ENCODE results near the gene PTTG1IP2.

PTTG1IP2 gene

GRCh38 chr7:90484706-90485105 lies 15.3 kb downstream of the PTTG1IP2 start:
- no peak for DNase-seq

DNA sequence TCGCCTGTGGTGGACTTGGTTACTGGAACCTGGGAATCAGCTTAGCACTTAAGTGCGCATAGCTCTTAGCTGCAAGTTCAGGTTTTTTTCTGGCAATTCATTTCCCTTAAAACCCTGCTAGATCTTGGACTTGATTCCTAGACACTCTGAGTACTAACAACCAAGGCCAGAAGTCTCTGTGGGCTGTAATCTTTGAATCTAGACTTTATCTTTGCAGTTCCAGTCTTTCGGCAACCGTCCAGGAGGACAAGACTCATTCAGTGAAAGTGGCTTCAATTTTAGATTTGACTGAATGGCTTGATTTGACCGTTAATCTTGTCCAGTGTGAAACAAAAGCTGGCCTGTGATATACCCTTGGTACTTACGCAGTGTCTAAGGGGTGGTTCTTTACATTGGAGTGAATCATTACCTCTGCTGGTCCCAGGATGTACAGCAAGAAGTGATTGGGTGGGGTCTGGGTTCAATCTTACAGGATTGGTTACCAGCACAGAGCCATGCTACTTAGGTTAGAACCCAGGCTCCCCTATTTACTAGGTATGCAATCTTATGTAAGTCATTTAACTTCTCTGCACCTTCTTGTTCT lies 16.4 kb downstream of the PTTG1IP2 start:
- DNase-seq = no peak

GRCh38 chr7:90487808-90488207 lies 18.4 kb downstream of the PTTG1IP2 start:
- DNase-seq = no peak

GRCh38 chr7:90488220-90488619 lies 18.8 kb downstream of the PTTG1IP2 start:
- no peak for DNase-seq

DNA sequence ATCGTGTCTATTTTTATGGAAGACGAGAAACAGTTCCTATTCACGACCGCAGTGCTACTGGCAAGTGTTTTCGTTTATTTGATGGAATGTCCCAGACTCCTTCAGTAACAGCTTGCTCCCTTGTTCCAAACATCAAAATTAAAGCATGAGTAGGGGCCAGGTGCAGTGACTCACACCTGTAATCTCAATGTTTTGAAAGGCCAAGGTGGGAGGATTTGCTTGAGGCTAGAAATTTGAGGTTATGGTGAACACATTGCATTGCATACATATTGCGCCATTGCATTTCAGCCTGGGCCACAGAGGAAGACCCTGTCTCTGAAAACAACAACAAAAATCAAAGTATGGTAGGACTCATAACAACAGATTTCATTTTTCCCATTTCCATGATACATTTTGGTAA lies 22.8 kb downstream of the PTTG1IP2 start:
- DNase-seq = no peak

GRCh38 chr7:90495241-90495640 lies 25.8 kb downstream of the PTTG1IP2 start:
- DNase-seq = no peak

DNA sequence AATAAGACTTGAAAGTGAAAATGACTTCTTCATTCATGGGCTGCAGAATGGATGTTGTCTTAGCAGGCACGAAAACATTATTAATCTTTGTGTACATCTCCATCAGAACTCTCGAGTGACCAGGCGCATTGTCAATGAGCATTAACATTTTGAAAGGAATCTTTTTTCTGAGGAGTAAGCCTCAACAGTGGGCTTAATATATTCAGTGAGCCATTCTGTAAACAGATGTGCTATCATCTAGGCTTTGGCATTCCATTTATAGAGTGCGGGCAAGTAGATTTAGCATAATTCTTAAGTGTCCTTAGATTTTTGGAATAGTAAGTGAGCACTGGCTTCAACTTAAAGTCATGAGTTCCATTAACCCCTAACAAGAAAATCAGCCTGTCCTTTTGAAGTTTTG lies 33.1 kb downstream of the PTTG1IP2 start:
- DNase-seq = no peak

- DNase-seq = no peak
Observed at GRCh38 chr7:90503367-90503766, 33.9 kb downstream of the PTTG1IP2 start.

DNA sequence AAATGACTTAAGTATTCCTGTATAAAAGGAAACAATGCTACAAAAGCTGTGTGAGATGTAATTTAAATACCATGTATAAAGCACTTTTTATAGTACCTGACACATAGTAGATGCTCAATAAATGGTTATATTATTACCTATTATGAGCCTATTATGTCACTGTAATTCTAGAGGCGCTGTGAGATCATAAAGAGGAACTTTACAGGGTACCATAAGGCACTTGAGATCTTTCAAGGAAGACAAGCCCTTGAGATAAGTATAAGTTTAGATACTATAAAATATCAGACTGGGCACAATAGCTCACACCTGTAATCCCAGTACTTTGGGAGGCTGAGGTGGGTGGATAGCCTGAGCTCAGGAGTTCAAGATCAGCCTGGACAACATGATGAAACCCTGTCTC lies 38.3 kb downstream of the PTTG1IP2 start:
- DNase-seq = no peak

DNA sequence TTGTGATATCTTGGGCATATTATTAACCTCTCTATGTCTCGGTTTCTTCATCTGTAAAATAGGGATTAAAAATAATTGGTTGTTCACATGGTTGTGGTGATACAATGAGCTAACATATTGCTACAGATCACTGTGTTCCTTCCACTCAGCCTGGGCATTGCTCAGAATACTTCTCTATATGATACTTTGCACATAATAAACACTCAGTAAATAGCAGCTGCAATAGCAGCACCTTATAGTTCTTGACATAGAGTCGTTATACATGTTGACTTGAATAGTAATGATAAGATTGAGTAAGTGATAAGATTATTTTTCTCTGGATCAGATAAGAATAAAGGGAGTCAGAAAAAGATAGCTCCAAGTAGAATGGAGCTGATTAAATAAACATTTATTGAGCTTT lies 42.3 kb downstream of the PTTG1IP2 start:
- DNase-seq = no peak

GRCh38 chr7:90512821-90513254 lies 43.4 kb downstream of the PTTG1IP2 start:
- DNase-seq = no peak

DNA sequence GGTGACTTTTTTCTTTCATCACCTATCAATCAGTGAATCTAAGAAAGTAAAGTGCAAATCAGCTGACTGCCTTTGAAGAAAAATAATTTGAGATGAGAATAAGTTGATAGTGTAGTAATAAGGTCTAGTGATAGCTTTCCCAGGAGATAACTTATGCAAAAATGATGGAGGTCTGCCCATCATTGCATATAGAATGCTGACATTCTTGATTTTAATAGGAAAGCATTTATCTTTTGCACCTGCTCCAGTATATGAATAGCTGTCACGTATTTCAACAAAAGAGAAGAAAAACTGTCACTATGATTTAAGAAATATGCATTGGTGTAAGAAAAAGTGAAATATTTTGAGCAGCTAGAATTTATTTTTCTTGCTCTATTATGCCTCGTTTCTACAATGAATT lies 46.8 kb downstream of the PTTG1IP2 start:
- DNase-seq = no peak

DNA sequence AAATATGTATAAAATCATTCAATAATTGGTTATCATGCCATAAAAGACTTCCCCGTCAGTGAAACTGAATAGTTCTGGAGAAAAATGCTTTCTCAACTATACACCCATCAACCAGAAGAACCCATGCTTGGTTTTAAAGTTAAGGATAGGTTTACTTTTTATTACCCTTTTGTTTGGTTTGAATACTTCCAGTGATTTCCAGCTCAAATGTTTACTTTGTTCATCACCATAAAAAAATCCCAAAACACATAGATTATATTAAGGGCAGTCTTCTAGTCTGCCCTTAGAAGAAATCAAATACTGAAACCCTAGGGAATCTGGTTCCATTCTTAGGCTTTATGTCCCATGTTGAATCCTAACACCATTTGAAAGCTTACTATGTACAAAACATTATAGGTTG lies 49.2 kb downstream of the PTTG1IP2 start:
- DNase-seq = no peak

DNA sequence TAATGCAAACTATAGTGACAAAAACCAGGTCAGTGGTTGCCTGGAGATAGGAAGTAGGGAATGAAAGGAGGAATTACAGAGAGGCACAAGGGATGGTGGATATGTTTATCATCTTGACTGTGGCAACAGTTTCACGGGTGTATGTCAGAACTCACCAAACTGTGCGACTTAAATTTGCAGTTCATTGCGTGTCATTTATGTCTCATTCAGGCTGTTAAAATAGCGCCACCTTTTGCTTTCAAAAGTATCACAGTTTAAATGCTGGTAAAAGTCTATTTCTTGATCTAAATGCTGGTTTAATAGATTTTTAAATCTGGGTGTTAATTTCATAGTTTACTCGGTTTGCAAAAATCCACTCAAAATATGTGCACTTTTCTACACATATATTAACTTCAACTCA lies 51.0 kb downstream of the PTTG1IP2 start:
- no peak for DNase-seq

- no peak for DNase-seq
Observed at GRCh38 chr7:90530263-90530662, 60.8 kb downstream of the PTTG1IP2 start.

DNA sequence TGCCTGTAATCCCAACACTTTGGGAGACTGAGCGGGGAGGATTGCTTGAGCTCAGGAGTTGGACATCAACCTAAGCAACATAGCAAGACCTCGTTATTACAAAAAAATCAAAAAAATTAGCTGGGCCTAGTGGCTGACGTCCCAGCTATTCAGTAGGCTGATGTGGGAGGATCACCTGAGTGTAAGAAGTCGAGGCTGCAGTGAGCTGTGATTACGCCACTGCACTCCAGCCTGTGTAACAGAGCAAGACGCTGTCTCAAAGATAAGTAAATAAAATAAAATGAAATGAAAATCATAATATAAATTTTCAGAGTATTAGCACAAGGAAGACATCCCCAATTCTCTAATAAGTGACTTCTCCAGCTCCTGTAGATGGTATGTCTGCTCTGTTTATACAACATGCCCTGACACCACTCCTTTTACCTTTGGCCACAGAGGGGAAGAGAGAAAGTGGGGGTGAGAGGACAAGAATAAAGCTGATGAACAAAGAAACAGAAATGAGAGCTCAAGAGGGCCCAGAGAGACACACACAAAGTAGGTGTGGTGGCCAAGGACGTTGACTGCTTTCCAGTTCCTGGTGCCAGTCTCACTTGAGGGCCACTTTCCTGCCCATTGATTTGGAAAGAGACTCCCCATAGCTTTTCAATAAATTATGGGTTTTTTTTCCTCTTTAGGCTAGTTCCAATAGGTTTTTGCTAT lies 62.9 kb downstream of the PTTG1IP2 start:
- DNase-seq = no peak

GRCh38 chr7:90536449-90536848 lies 67.0 kb downstream of the PTTG1IP2 start:
- no peak for DNase-seq

DNA sequence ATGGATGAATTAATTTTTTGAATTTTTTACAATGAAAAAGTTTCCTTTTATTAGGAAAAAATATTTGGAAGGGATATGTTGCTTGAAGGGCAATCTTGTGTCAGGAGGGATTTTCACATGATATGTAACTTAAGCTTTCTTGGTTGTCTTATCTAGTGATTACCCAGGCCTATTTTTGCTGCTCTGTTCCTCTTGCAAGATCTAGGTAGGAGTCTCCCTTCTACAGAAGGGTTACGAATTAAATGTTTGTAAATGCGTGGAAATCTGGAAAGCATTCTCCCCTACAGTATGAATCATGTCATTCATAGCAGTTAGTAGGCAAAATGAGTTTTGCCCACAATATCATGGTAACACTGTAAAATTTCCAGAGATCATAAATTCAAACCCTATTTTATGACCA lies 69.0 kb downstream of the PTTG1IP2 start:
- DNase-seq = no peak

DNA sequence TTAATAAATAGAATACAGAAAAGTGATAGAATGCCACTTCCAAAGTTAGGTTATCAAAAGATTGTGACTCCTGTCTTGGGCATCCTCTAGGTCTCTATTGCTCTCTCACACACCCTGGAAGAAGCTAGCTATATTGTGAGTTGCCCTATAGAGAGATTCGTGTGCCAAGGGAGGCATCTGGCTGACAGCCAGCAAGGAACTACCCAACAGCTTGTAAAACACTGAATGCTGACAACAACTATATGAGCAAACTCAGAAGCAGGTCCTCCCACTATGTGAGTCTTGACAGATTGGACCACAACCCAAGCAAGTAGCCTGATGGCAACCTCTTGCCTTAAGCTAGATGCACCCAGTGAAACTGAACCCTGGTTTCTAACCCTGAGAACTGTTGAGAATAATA lies 71.0 kb downstream of the PTTG1IP2 start:
- no peak for DNase-seq

DNA sequence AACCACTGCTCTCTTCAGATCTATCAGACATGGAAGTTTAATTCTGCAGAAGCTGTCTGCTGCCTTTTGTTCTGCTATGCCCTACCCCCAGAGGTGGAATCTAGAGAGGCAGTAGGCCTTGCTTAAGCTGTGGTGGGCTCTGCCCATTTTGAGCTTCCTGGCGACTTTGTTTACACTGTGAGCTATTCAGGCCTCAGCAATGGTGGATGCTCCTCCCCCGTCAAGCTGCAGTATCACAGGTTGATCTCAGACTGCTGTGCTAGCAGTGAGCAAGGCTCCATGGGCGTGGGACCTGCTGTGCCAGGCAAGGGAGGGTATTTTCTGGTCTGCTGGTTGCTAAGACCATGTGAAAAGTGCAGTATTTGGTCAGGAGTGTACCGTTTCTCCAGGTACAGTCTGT lies 81.6 kb downstream of the PTTG1IP2 start:
- DNase-seq = no peak

GRCh38 chr7:90552521-90552920 lies 83.1 kb downstream of the PTTG1IP2 start:
- no peak for DNase-seq

GRCh38 chr7:90560730-90561129 lies 91.3 kb downstream of the PTTG1IP2 start:
- DNase-seq = no peak
